SK-N-MC (cell line): ENCODE measurements around the gene BAHCC1.

Experiments used
- EZH2 ChIP-seq: fragments of 200-600 bp; sonication (generic); IDR thresholded peaks from one replicate; pipeline ENCODE4 v1.6.1; 2017; ENCODE audit warnings: antibody characterized with exemption
- POLR2AphosphoS5 ChIP-seq: IDR thresholded peaks from 2 replicates; pipeline ENCODE4 v1.6.1; 2012; ENCODE audit warnings: mild to moderate bottlenecking, low read depth, low read length, borderline replicate concordance

- no peak for TF ChIP-seq POLR2AphosphoS5
- TF ChIP-seq EZH2, result no peak
These were observed 119.7 kb downstream of the BAHCC1 start for GRCh38 chr17:81514739-81515529.
